GM12892 (cell line): ENCODE measurements around the gene QKI. TPM values are rescaled to one million over a fixed set of nuclear protein-coding genes. Genes with fewer than 3 reads are reported as not detected.
A peak's percentile ranks its signal among the peaks of the same experiment; 100 is the strongest.

Experiments used
- DNase-seq: peaks from one replicate; pipeline ENCODE4 v3.0.0; 2011; ENCODE audit not compliant: insufficient read length
- FAIRE-seq: peaks from 2 replicates; lab custom pipeline; 2011; peaks lifted over from hg19 to GRCh38; lab: Jason Lieb, UNC
- POLR2A ChIP-seq: IDR thresholded peaks from 2 replicates; pipeline ENCODE4 v1.6.1; 2011; ENCODE audit warnings: low read depth, low read length, control low read depth
- POLR2AphosphoS5 ChIP-seq: IDR thresholded peaks from 2 replicates; pipeline ENCODE4 v1.6.1; 2011; ENCODE audit warnings: low read depth, low read length, control low read depth
- TAF1 ChIP-seq: IDR thresholded peaks from 2 replicates; pipeline ENCODE4 v1.6.1; 2011; ENCODE audit warnings: low read depth, mild to moderate bottlenecking, control low read depth, low read length, borderline replicate concordance
- polyA plus RNA-seq: library from polyadenylated mRNA; unstranded; fragments of >200 nt; gene quantifications from one replicate; pipeline ENCODE4 v1.2.1, GENCODE V29; 2012; ENCODE audit warnings: missing spikeins, inconsistent platforms; ENCODE audit not compliant: missing spikeins

QKI gene
- 27.7 TPM for polyA plus RNA-seq

- DNase-seq (peak; percentile 42), FAIRE-seq (no peak)
- TF ChIP-seq POLR2AphosphoS5 (no peak), POLR2A (peak; percentile 42; the same call in 1 of the 2 replicates), TAF1 (peak; percentile 60; the same call in 1 of the 2 replicates)
Observed at GRCh38 chr6:163414117-163414945, at the start of gene QKI. Gene QKI (plus strand): TSS chr6:163414718. CDS start chr6:163415194, 476 bp downstream.

GRCh38 chr6:163366288-163366687 lies 48.2 kb upstream of the QKI start:
- TF ChIP-seq TAF1 = no peak
- no peak for TF ChIP-seq POLR2AphosphoS5
- no peak for TF ChIP-seq POLR2A
- FAIRE-seq = no peak
- DNase-seq = no peak

- FAIRE-seq (no peak), DNase-seq (no peak)
- TF ChIP-seq POLR2AphosphoS5 (no peak), TAF1 (no peak), POLR2A (no peak)
Observed at GRCh38 chr6:163367497-163368183, 46.9 kb upstream of the QKI start.

DNA sequence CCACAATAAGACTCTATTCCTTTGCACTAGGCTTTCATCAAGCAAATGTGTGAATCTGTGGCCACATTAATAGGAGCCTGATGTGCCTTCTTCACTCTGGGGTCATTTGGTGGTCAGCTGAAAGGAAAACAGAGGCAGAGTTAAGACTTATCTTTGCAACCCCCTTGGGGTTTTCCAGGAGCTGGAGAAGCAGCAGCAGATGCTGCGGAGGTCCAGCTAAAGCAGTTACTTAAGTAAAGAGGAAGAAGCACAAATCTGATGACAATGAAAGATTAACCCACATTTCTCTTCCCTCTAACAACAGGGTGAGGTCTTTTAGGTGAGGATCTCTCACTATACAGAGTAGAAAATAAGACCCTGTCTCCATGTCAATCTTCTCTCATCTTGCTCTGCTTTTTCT lies 45.4 kb upstream of the QKI start:
- FAIRE-seq (no peak), DNase-seq (no peak)
- TF ChIP-seq POLR2AphosphoS5 (no peak), TAF1 (no peak)

GRCh38 chr6:163369628-163370365 lies 44.7 kb upstream of the QKI start:
- DNase-seq = no peak
- TF ChIP-seq POLR2A = no peak
- TF ChIP-seq TAF1 = no peak
- no peak for TF ChIP-seq POLR2AphosphoS5
- FAIRE-seq = no peak

DNA sequence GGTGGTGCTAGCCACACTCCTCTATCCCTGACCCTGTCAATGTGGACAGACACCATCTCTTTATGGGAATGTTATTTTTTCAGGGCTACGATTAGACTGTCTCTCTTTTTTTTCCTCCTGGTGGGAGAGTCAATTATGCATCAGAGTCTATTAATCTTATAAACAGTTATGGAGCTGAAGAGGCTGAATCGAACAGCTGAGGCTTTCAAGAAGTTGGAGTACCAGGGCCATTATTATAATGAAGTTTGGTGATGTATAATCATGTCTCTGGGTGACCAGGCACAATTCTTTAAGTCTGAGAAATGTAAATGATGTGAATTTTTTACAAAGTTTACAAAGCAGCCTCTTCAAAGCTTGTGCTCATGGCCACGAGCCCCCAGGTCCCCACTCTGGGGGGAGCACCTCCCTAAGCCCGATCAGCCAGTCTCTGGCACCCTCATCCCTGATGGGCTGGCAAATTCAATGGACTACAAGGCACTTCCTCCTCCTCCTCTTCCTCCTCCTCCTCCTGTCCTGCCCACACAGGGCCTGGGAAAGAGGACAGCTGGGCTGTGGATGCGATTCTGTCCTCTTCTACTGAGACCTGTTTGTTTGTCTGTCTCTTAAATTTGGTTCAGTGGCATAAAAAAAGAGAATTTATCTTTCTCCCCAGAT lies 43.9 kb upstream of the QKI start:
- TF ChIP-seq POLR2AphosphoS5 = no peak
- TF ChIP-seq POLR2A = no peak
- no peak for TF ChIP-seq TAF1
- FAIRE-seq (no peak), DNase-seq (no peak)

DNA sequence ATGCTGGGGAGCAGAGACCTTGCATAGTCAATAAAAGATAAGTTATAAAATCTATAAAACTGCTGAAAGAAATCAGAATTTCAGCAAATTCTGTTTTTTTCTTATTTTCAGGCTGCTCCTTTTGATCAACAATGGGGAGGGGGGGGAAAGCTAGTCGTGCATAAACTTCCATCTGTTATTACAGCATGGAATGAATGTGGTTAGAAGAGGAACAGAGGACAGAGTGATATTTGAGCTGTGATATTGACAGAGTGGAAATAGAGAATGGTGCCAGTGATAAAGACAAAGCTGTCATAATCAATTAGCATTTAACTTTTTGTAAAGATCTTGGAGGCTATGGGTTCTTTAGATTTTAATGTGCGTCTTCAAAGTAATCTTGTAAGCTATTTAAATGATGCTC lies 43.4 kb upstream of the QKI start:
- DNase-seq (no peak), FAIRE-seq (no peak)
- no peak for TF ChIP-seq POLR2AphosphoS5
- no peak for TF ChIP-seq POLR2A
- TF ChIP-seq TAF1 = no peak

DNA sequence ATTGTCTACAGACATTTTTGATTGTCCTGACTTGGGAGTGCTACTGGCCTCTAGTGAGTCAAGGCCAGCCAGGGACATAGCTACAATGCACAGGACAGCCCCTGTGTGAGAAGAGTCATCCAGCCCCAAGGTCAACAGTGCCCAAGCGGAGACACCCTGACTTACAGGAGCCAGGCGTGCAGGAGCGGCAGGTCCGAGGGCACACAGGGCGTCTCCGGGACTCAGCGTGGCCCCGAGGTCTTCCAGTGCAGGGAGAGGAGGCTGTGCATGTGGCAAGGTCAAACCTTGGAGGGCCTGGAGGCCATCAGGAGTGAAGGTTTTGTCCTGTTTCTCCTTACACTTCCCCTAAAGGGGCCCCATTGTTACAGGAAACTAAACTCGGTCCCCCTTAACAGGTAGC lies 41.3 kb upstream of the QKI start:
- TF ChIP-seq POLR2AphosphoS5 = no peak
- TF ChIP-seq TAF1 = no peak
- no peak for TF ChIP-seq POLR2A
- DNase-seq (no peak), FAIRE-seq (no peak)

GRCh38 chr6:163375361-163375760 lies 39.2 kb upstream of the QKI start:
- TF ChIP-seq POLR2A (no peak), TAF1 (no peak), POLR2AphosphoS5 (no peak)
- no peak for FAIRE-seq
- DNase-seq = no peak

DNA sequence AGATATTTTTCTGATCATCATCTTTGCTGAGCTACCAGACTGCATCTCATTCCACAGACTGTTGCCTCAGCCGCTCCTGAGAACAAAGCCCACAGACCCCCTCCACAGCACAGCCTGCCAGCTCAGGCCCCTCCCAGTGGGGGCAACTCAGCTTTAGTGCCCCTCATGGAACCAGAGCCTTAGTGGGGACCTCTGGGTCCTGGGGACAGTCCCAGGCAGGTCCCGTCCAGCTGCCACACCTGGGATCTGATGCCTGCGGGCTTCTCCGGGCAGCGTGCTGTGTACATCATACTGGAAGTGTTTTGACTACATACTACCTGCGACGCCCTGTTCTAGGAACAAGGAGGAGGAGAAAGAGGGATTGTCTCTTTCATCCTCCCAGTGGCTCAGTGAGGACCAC lies 38.3 kb upstream of the QKI start:
- DNase-seq (no peak), FAIRE-seq (no peak)
- TF ChIP-seq POLR2AphosphoS5 (no peak), TAF1 (no peak), POLR2A (no peak)

- FAIRE-seq = no peak
- TF ChIP-seq POLR2A = no peak
- TF ChIP-seq POLR2AphosphoS5 = no peak
- no peak for TF ChIP-seq TAF1
Observed at GRCh38 chr6:163377561-163377960, 37.0 kb upstream of the QKI start.

More at GRCh38 chr6:163377561-163377960, 37.0 kb upstream of the QKI start:
- DNase-seq = no peak
